ENCODE measurements around the gene SOX10. TPM values are rescaled to one million over a fixed set of nuclear protein-coding genes. Genes with fewer than 3 reads are reported as not detected.
"Not testable (repeated sequence)": the region's sequence is repeated elsewhere in the genome, so short reads cannot be mapped to it uniquely, and the experiment has no call there.

The SOX10 gene
- total and polyA plus RNA-seq, 10 donors, result 0.09 to 1.8 (median 0.21) TPM; not detected in 4

GRCh38 chr22:37979782-37980181, 4.6 kb downstream of the SOX10 start:
- Histone ChIP-seq H3K4me1 (no peaks in the 10 kb centered on the region), H3K36me3 (peaks cover 0 to 56% (median 2%) of the 10 kb centered on the region in 6 donors), H3K27ac (no peak overlapping the region), H3K9me3 (no peaks in the 10 kb centered on the region), H3K27me3 (replicated peaks in 1 of 7) (no peaks in the 10 kb centered on the region), H3K4me3 (no peak overlapping the region)
- intact Hi-C loops (cut with DNase I; ENCODE audit: low total_unique reads), result no loop called here
- TF ChIP-seq CTCF (IDR thresholded peaks at IDR 0.05 in 8 of 11, conservative IDR thresholded peaks at IDR 0.05 in 3 of 11), result no peak
- no peak for TF ChIP-seq POLR2AphosphoS5 (IDR thresholded peaks at IDR 0.05)
- DNase-seq, result no peak
- WGBS, 5 donors, result 88 to 92% (median 90%) methylated on average over 6 to 8 of the region's 8 CpGs

GRCh38 chr22:37976547-37976946, 7.8 kb downstream of the SOX10 start:
- WGBS, 5 donors, result 84 to 92% (median 88%) methylated on average over 4 of the region's 4 CpGs
- intact Hi-C loops (cut with DNase I; ENCODE audit: low total_unique reads), result no loop called here
- DNase-seq, result no peak
- H3K27me3 ChIP-seq (replicated peaks in 1 of 7), result no peaks in the 10 kb centered on the region
- no peak overlapping the region for H3K27ac ChIP-seq
- H3K9me3 ChIP-seq, result no peaks in the 10 kb centered on the region
- TF ChIP-seq POLR2AphosphoS5 (IDR thresholded peaks at IDR 0.05), result no peak
- no peak for TF ChIP-seq CTCF (IDR thresholded peaks at IDR 0.05 in 8 of 11, conservative IDR thresholded peaks at IDR 0.05 in 3 of 11)
- no peak for TF ChIP-seq POLR2A (IDR thresholded peaks at IDR 0.05)
- H3K36me3 ChIP-seq, result peaks cover 0 to 86% (median 2%) of the 10 kb centered on the region in 6 donors
- no peak overlapping the region for H3K4me3 ChIP-seq
- no peaks in the 10 kb centered on the region for H3K4me1 ChIP-seq

GRCh38 chr22:37976022-37976421, 8.3 kb downstream of the SOX10 start:
- peaks cover 0 to 88% (median 2%) of the 10 kb centered on the region in 6 donors for H3K36me3 ChIP-seq
- intact Hi-C loops (cut with DNase I; ENCODE audit: low total_unique reads); H3K4me1 ChIP-seq; H3K4me3 ChIP-seq; DNase-seq; H3K27me3 ChIP-seq (replicated peaks in 1 of 7); H3K9me3 ChIP-seq; H3K27ac ChIP-seq: not testable (repeated sequence)
- WGBS, 5 donors, result 91 to 96% (median 92%) methylated on average over 8 of the region's 8 CpGs

GRCh38 chr22:37975153-37975552, 9.2 kb downstream of the SOX10 start:
- TF ChIP-seq CTCF (IDR thresholded peaks at IDR 0.05 in 8 of 11, conservative IDR thresholded peaks at IDR 0.05 in 3 of 11) (no peak), POLR2A (IDR thresholded peaks at IDR 0.05) (no peak), POLR2AphosphoS5 (IDR thresholded peaks at IDR 0.05) (no peak)
- no peaks in the 10 kb centered on the region for H3K9me3 ChIP-seq
- H3K27ac ChIP-seq, result no peak overlapping the region
- peaks cover 0 to 84% (median 2%) of the 10 kb centered on the region in 6 donors for H3K36me3 ChIP-seq
- H3K27me3 ChIP-seq (replicated peaks in 1 of 7), result no peaks in the 10 kb centered on the region
- no peaks in the 10 kb centered on the region for H3K4me1 ChIP-seq
- DNase-seq, result no peak
- intact Hi-C loops (cut with DNase I; ENCODE audit: low total_unique reads), result no loop called here
- H3K4me3 ChIP-seq, result no peak overlapping the region
- WGBS, 5 donors, result 89 to 93% (median 90%) methylated on average over 2 of the region's 2 CpGs

All from spleen (tissue), 11 donors.